GM10266 (cell line): ENCODE measurements around the gene LRFN2.

Source experiments
- DNase-seq: peaks from one replicate; pipeline ENCODE4 v3.0.0; 2012; ENCODE audit errors: extremely low spot score
- TF ChIP-seq, protein P1 (sequence below): IDR thresholded peaks from 2 replicates; pipeline ENCODE4 v1.5.1; 2012; ENCODE audit warnings: mild to moderate bottlenecking, low read depth; ENCODE audit not compliant: control insufficient read depth, insufficient read depth; ENCODE audit errors: missing control alignments

Gene LRFN2

GRCh38 chr6:40540790-40541189 is 46.4 kb downstream of the LRFN2 start:
- DNase-seq, result no peak
- TF ChIP-seq, protein P1, sequence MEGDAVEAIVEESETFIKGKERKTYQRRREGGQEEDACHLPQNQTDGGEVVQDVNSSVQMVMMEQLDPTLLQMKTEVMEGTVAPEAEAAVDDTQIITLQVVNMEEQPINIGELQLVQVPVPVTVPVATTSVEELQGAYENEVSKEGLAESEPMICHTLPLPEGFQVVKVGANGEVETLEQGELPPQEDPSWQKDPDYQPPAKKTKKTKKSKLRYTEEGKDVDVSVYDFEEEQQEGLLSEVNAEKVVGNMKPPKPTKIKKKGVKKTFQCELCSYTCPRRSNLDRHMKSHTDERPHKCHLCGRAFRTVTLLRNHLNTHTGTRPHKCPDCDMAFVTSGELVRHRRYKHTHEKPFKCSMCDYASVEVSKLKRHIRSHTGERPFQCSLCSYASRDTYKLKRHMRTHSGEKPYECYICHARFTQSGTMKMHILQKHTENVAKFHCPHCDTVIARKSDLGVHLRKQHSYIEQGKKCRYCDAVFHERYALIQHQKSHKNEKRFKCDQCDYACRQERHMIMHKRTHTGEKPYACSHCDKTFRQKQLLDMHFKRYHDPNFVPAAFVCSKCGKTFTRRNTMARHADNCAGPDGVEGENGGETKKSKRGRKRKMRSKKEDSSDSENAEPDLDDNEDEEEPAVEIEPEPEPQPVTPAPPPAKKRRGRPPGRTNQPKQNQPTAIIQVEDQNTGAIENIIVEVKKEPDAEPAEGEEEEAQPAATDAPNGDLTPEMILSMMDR, result no peak

DNA sequence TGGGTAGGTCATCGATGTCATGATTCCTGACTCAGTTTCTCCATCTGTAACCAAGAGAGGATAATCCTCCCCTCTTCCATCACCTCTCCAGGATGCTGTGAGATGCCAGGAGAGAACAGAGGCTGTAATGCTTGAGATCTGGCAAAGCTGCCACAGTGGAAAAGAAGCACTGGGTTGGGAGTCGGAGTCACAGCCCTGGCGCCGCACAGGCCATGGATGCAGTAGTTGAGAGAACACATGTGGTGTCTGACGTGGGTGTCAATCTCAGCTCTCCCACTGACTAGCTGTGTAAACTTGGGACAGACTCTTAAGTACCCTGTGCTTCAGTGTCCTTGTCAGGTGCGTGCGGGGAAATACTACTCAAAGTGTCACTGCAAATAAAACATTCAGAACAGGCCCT is 47.3 kb downstream of the LRFN2 start:
- TF ChIP-seq, protein P1, result no peak
- DNase-seq, result no peak

DNA sequence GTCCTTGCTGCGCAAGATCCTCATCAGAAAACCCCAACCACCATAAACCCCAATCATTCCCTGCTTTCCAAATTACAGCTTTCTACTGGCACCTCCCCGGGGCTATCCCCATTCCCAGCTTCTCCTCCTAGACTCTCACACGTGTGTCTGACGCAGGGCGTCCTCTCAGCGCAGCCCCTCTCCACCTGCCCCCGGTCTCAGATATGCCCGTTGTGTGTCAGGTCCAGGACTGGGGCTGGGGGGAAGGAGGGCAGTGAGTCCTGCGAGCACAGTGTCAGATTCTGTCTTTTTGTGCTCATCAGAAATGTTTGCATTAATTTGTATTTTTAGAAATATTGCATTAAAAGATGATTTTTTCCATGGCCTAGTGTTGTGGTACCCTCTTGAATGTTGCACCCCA is 48.6 kb downstream of the LRFN2 start:
- no peak for DNase-seq
- TF ChIP-seq, protein P1, result no peak

DNA sequence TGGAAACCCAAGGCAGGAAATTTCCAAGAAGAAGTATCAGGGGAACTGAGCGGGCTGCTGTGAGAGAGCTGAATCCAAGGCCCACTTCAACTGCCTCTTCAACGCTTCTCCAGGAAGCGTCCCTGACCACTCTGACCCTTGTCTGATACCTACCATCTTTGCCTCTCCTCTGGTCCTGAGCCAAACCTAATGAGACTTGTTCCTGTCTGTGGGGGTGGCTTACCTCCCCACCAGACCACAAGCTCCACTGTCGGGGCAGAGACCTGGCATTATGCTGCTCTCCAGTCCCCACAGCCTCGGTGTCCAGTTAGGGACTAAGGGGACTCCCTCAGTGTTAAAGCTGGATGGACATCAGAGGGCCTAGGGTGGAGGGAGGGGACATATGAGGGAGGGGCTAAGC is 49.7 kb downstream of the LRFN2 start:
- TF ChIP-seq, protein P1, result no peak
- DNase-seq, result no peak

GRCh38 chr6:40536442-40536841 is 50.7 kb downstream of the LRFN2 start:
- TF ChIP-seq, protein P1, result no peak
- DNase-seq, result no peak

DNA sequence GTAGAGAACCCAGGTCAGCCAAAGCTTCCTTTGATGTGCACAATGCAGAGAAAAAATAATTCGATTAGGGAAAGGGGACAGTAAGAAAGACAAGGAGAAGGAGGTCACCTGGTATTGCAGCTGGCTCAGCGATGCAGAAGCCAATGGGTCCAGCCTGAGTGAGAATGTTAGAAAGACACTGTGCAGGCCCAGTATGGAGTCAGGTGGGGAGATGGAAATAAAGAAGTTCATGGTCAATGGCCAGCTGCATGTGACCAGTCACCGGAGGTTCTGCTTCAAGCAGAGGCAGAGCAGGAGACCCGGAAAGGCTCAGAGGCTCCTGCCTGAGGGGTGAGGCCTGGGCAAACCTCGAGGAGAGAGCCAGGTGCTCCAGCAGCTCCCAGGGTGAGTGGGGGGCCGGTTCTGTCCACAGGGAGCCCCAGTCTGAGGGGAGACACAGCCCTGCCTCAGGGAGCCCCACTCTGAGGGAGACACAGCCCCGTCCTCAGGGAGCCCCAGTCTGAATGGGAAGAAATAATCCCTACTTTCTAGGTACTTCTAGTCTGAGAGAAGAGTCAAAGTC is 51.3 kb downstream of the LRFN2 start:
- DNase-seq, result no peak
- TF ChIP-seq, protein P1, result no peak

GRCh38 chr6:40535110-40535818 is 51.9 kb downstream of the LRFN2 start:
- TF ChIP-seq, protein P1, result no peak
- DNase-seq, result no peak
